B cell (primary cell): Measurements from ENCODE around the gene PJVK. TPM values are rescaled to one million over a fixed set of nuclear protein-coding genes. Genes with fewer than 3 reads are reported as not detected.

ENCODE experiments used
- ATAC-seq: fragments of 200-7000 bp; cut with Tn5 transposase; one replicate; pipeline ENCODE4 v1.10.0; 2021; ENCODE audit warnings: low read depth, mild to moderate bottlenecking, moderate number of reproducible peaks, moderate library complexity
- CTCF ChIA-PET: fragments of 350-600 bp; sonication (Branson Sonifier 250); formaldehyde crosslinking; loops from one replicate; lab custom pipeline; 2021; ENCODE audit warnings: antibody characterized with exemption, inconsistent platforms; lab: Charles Lee
- POLR2A ChIA-PET: fragments of 350-600 bp; sonication (Branson Sonifier 250); formaldehyde crosslinking; loops from one replicate; lab custom pipeline; 2021; ENCODE audit warnings: antibody characterized with exemption; lab: Charles Lee
- DNase-seq: peaks from one replicate; pipeline ENCODE4 v3.0.0; 2013
- H2AFZ ChIP-seq: 2 replicates; pipeline ENCODE4 v1.6.1; 2012; ENCODE audit warnings: mild to moderate bottlenecking, low read depth, low read length; ENCODE audit not compliant: insufficient read depth, poor library complexity, severe bottlenecking
- H3K27ac ChIP-seq, 2 donors: 1 replicate in 1 of 2; 2 replicates in 1 of 2; pipeline ENCODE4 v1.5.1; 2012 to 2013; ENCODE audit warnings: low read length in 2 of 2, mild to moderate bottlenecking in 2 of 2, moderate library complexity in 1 of 2
- H3K27me3 ChIP-seq, 4 experiments: fragments of 200-600 bp in 1 of 4; sonication (generic) in 1 of 4; replicated peaks in 1 of 4; 1 replicate in 2 of 4; 2 replicates in 2 of 4; pipeline versions ENCODE4 v1.6.1 to v1.7.0; 2013 to 2016; ENCODE audit warnings: low read length in 3 of 4, mild to moderate bottlenecking in 2 of 4, mixed read lengths in 1 of 4, moderate library complexity in 1 of 4; ENCODE audit not compliant: insufficient read depth in 4 of 4, control insufficient read depth in 3 of 4; ENCODE audit errors: control extremely low read depth in 1 of 4
- H3K36me3 ChIP-seq, 2 experiments: replicated peaks in 1 of 2; 1 replicate in 1 of 2; 2 replicates in 1 of 2; pipeline versions ENCODE4 v1.6.1 to v1.7.1; 2013; ENCODE audit warnings: low read length in 1 of 2; ENCODE audit not compliant: insufficient read depth in 2 of 2, control insufficient read depth in 1 of 2; ENCODE audit errors: control extremely low read depth in 1 of 2, extremely low read depth in 1 of 2
- H3K4me1 ChIP-seq, 2 donors: fragments of 200-600 bp in 1 of 2; sonication (generic) in 1 of 2; 1 replicate in 1 of 2; 2 replicates in 1 of 2; pipeline versions ENCODE4 v1.5.1 to v1.6.1; 2013 to 2017; ENCODE audit warnings: low read length in 2 of 2; ENCODE audit not compliant: control insufficient read depth in 2 of 2, insufficient read depth in 2 of 2
- H3K4me2 ChIP-seq: replicated peaks from 2 replicates; pipeline ENCODE3; 2012; ENCODE audit warnings: mild to moderate bottlenecking, low read depth, low read length; ENCODE audit not compliant: poor library complexity, severe bottlenecking
- H3K4me3 ChIP-seq, 5 experiments: fragments of 200-600 bp in 1 of 5; sonication (generic) in 1 of 5; 1 replicate in 3 of 5; 2 replicates in 2 of 5; pipeline versions ENCODE4 v1.5.1 to v1.7.0; 2011 to 2016; ENCODE audit warnings: low read length in 4 of 5, mild to moderate bottlenecking in 4 of 5, low read depth in 2 of 5, control low read depth in 1 of 5, moderate library complexity in 1 of 5; ENCODE audit not compliant: insufficient read depth in 1 of 5; ENCODE audit errors: control extremely low read depth in 1 of 5, extremely low read depth in 1 of 5
- H3K79me2 ChIP-seq: fragments of 200-600 bp; sonication (generic); one replicate; pipeline ENCODE4 v1.6.0; 2016; ENCODE audit warnings: low read length; ENCODE audit not compliant: control insufficient read depth, insufficient read depth
- H3K9ac ChIP-seq: fragments of 200-600 bp; sonication (generic); 2 replicates; pipeline ENCODE4 v1.6.1; 2017; ENCODE audit warnings: mild to moderate bottlenecking, low read length, moderate library complexity
- H3K9me3 ChIP-seq, 3 donors: one replicate each; pipeline versions ENCODE4 v1.6.1 to v1.7.1; 2013; ENCODE audit warnings: low read length in 2 of 3; ENCODE audit not compliant: control insufficient read depth in 2 of 3, insufficient read depth in 1 of 3; ENCODE audit errors: control extremely low read depth in 1 of 3
- H4K20me1 ChIP-seq: 2 replicates; pipeline ENCODE4 v1.6.0; 2012; ENCODE audit warnings: mild to moderate bottlenecking, low read length; ENCODE audit not compliant: insufficient read depth, control insufficient read depth, poor library complexity, severe bottlenecking
- H3K27ac Mint-ChIP-seq: one replicate; pipeline ENCODE4 v1.8.0; 2021; ENCODE audit warnings: mixed read lengths
- H3K27me3 Mint-ChIP-seq: one replicate; pipeline ENCODE4 v1.8.0; 2021; ENCODE audit warnings: mixed read lengths
- H3K4me1 Mint-ChIP-seq: one replicate; pipeline ENCODE4 v1.8.0; 2021; ENCODE audit warnings: mixed read lengths
- H3K4me3 Mint-ChIP-seq: one replicate; pipeline ENCODE4 v1.8.0; 2021; ENCODE audit warnings: mixed read lengths
- H3K9me3 Mint-ChIP-seq: one replicate; pipeline ENCODE4 v1.8.0; 2022; ENCODE audit warnings: mixed read lengths; ENCODE audit not compliant: insufficient read depth
- EZH2 ChIP-seq: IDR thresholded peaks from 2 replicates; pipeline ENCODE4 v1.6.1; 2012; ENCODE audit warnings: borderline replicate concordance, low read depth, mild to moderate bottlenecking, moderate library complexity, low read length; ENCODE audit not compliant: insufficient read depth, poor library complexity, severe bottlenecking
- WGBS: methylation state at CpG from one replicate; pipeline ENCODE4 v1.1.5; 2013; ENCODE audit warnings: missing lambda C conversion rate; ENCODE audit not compliant: insufficient coverage; 5-methylcytosine and 5-hydroxymethylcytosine counted together
- intact Hi-C: fragments of 100-400 bp; cut with micrococcal nuclease; formaldehyde crosslinking; loops from one replicate; pipeline ENCODE4 v1.10.0; 2022
- polyA plus RNA-seq: library from polyadenylated mRNA; depleted of rRNA; stranded (reverse); fragments of >200 nt; gene quantifications from 2 replicates; pipeline ENCODE4 v1.2.3, GENCODE V29; 2012
- total RNA-seq, 2 donors: library from RNA; stranded (reverse); fragments of 120-200 nt in 1 of 2; gene quantifications; 1 replicate in 1 of 2; 2 replicates in 1 of 2; pipeline versions ENCODE4 v1.2.3 to v1.2.4, GENCODE V29; 2013 to 2022
- TF ChIP-seq, protein P1 (sequence below): fragments of 200-600 bp; IDR thresholded peaks from one replicate; pipeline ENCODE4 v1.8.0; 2022; ENCODE audit warnings: antibody characterized with exemption, mild to moderate bottlenecking

PJVK gene
- total and polyA plus RNA-seq, 2 donors (not counting 1 experiment from before 2014, with no cell fraction given) = 2.3 to 7.9 TPM

GRCh38 chr2:178452334-178452733 is 1.2 kb downstream of the PJVK start:
- no peak overlapping the region for H3K4me3 ChIP-seq
- Mint-ChIP-seq H3K9me3 (no peaks in the 10 kb centered on the region), H3K27me3 (no peaks in the 10 kb centered on the region), H3K27ac (no peak overlapping the region), H3K4me1 (peaks cover 27% of the 10 kb centered on the region), H3K4me3 (peak overlapping the region; percentile 71)
- WGBS = no CpG with 5 or more reads among the region's 2 CpGs
- no peak for ATAC-seq
- H3K27me3 ChIP-seq = no peaks in the 10 kb centered on the region
- no peak overlapping the region for H3K4me2 ChIP-seq
- no peaks in the 10 kb centered on the region for H3K9me3 ChIP-seq
- ChIA-PET CTCF (interaction anchor here (2.8 kb wide), 1 partner anchor 38 kb away, joined by 7 read pairs; no protein-coding TSS in a partner anchor), POLR2A (interaction anchor here (0.6 kb wide), 1 partner anchor 61 kb away, joined by 3 read pairs; no protein-coding TSS in a partner anchor)
- H3K36me3 ChIP-seq = peaks cover 0 to 2% of the 10 kb centered on the region in 2 experiments
- intact Hi-C loops = loop anchor here (10.0 kb wide), 1 partner anchor 812 kb away; the partner anchor contains the start of gene SESTD1
- TF ChIP-seq, protein P1, sequence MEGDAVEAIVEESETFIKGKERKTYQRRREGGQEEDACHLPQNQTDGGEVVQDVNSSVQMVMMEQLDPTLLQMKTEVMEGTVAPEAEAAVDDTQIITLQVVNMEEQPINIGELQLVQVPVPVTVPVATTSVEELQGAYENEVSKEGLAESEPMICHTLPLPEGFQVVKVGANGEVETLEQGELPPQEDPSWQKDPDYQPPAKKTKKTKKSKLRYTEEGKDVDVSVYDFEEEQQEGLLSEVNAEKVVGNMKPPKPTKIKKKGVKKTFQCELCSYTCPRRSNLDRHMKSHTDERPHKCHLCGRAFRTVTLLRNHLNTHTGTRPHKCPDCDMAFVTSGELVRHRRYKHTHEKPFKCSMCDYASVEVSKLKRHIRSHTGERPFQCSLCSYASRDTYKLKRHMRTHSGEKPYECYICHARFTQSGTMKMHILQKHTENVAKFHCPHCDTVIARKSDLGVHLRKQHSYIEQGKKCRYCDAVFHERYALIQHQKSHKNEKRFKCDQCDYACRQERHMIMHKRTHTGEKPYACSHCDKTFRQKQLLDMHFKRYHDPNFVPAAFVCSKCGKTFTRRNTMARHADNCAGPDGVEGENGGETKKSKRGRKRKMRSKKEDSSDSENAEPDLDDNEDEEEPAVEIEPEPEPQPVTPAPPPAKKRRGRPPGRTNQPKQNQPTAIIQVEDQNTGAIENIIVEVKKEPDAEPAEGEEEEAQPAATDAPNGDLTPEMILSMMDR = no peak
- TF ChIP-seq EZH2 = no peak
- no peak for DNase-seq
- H3K27ac ChIP-seq = no peak overlapping the region
- H3K79me2 ChIP-seq = peaks cover 12% of the 10 kb centered on the region
- peaks cover 7 to 16% of the 10 kb centered on the region in 2 donors for H3K4me1 ChIP-seq
- no peak overlapping the region for H2AFZ ChIP-seq
- H4K20me1 ChIP-seq = peaks cover 20% of the 10 kb centered on the region
- no peak overlapping the region for H3K9ac ChIP-seq

- intact Hi-C loops = loop anchor here (10.0 kb wide), 1 partner anchor 812 kb away; the partner anchor contains the start of gene SESTD1
These were observed 1.7 kb downstream of the PJVK start for GRCh38 chr2:178452870-178453269.

More at GRCh38 chr2:178452870-178453269, 1.7 kb downstream of the PJVK start:
- WGBS = 100% methylated on average over 1 of the region's 5 CpGs
- Histone ChIP-seq H3K27me3 (no peaks in the 10 kb centered on the region), H2AFZ (no peak overlapping the region), H3K36me3 (peaks cover 0 to 2% of the 10 kb centered on the region in 2 experiments), H3K4me3 (no peak overlapping the region), H3K27ac (no peak overlapping the region), H3K4me2 (no peak overlapping the region), H3K79me2 (peaks cover 11% of the 10 kb centered on the region), H3K9me3 (no peaks in the 10 kb centered on the region), H3K4me1 (peaks cover 7 to 16% of the 10 kb centered on the region in 2 donors), H3K9ac (no peak overlapping the region), H4K20me1 (peaks cover 19% of the 10 kb centered on the region)
- no peak for TF ChIP-seq EZH2
- TF ChIP-seq, protein P1 = no peak
- no peaks in the 10 kb centered on the region for H3K9me3 Mint-ChIP-seq
- H3K4me1 Mint-ChIP-seq = peaks cover 26% of the 10 kb centered on the region
- H3K27me3 Mint-ChIP-seq = no peaks in the 10 kb centered on the region
- H3K27ac Mint-ChIP-seq = no peak overlapping the region
- ATAC-seq (no peak), DNase-seq (no peak)
- no peak overlapping the region for H3K4me3 Mint-ChIP-seq
- CTCF ChIA-PET = interaction anchor here (0.6 to 2.8 kb wide), 2 partner anchors 38 to 353 kb away, joined by 4 to 7 read pairs; no protein-coding TSS in a partner anchor
- POLR2A ChIA-PET = no interaction called here
